Glomerular visceral epithelial cell (primary cell): ENCODE results near the gene RNF166.

ENCODE experiments used
- DNase-seq: peaks from one replicate; pipeline ENCODE4 v3.0.0-alpha.2; 2016; ENCODE audit errors: extremely low spot score

The RNF166 gene

GRCh38 chr16:88706965-88707826 is 988 bp upstream of the RNF166 start:
- no peak for DNase-seq

GRCh38 chr16:88705801-88706228 is 393 bp downstream of the RNF166 start:
- DNase-seq = no peak

GRCh38 chr16:88705076-88705684 is 1.0 kb downstream of the RNF166 start:
- no peak for DNase-seq

- no peak for DNase-seq
Measured at GRCh38 chr16:88703486-88704309, 2.5 kb downstream of the RNF166 start.

GRCh38 chr16:88702371-88703210 is 3.6 kb downstream of the RNF166 start:
- no peak for DNase-seq

GRCh38 chr16:88701581-88702370 is 4.4 kb downstream of the RNF166 start:
- no peak for DNase-seq

GRCh38 chr16:88700636-88701482 is 5.3 kb downstream of the RNF166 start:
- peak; percentile 85 for DNase-seq

- no peak for DNase-seq
Measured at GRCh38 chr16:88700322-88700635, 5.9 kb downstream of the RNF166 start.

GRCh38 chr16:88699180-88699579 is 7.0 kb downstream of the RNF166 start:
- DNase-seq = no peak

- no peak for DNase-seq
Measured at GRCh38 chr16:88698646-88699045, 7.6 kb downstream of the RNF166 start.

- DNase-seq = no peak
Measured at GRCh38 chr16:88697831-88698615, 8.2 kb downstream of the RNF166 start.

GRCh38 chr16:88697116-88697830 is 8.9 kb downstream of the RNF166 start:
- no peak for DNase-seq

- DNase-seq = no peak
Measured at GRCh38 chr16:88696441-88696840, 9.8 kb downstream of the RNF166 start.

GRCh38 chr16:88695753-88696152 is 10.5 kb downstream of the RNF166 start:
- no peak for DNase-seq

- DNase-seq = no peak
Measured at GRCh38 chr16:88695218-88695617, 11.0 kb downstream of the RNF166 start.

GRCh38 chr16:88694221-88695087 is 11.8 kb downstream of the RNF166 start:
- DNase-seq = no peak

GRCh38 chr16:88693420-88694177 is 12.6 kb downstream of the RNF166 start:
- no peak for DNase-seq
